Activated naive CD4-positive, alpha-beta T cell treated with anti-CD3 and anti-CD28 coated beads for 36 hours (primary cell): Measurements from ENCODE around the gene ZNF638. TPM values are rescaled to one million over a fixed set of nuclear protein-coding genes. Genes with fewer than 3 reads are reported as not detected.

Experiments
- CTCF ChIA-PET: fragments of 350-600 bp; sonication (Branson Sonifier 250); formaldehyde crosslinking; loops from one replicate; lab custom pipeline; 2021; ENCODE audit warnings: antibody characterized with exemption; lab: Charles Lee
- DNase-seq: peaks from one replicate; pipeline ENCODE4 v3.0.0-alpha.2; 2020
- H3K27ac Mint-ChIP-seq: one replicate; pipeline ENCODE4 v1.8.0; 2021; ENCODE audit warnings: mild to moderate bottlenecking, mixed read lengths
- H3K27me3 Mint-ChIP-seq: one replicate; pipeline ENCODE4 v1.8.0; 2021; ENCODE audit warnings: low read depth, mixed read lengths
- H3K36me3 Mint-ChIP-seq: one replicate; pipeline ENCODE4 v1.8.0; 2021; ENCODE audit warnings: low read depth, mixed read lengths
- H3K4me1 Mint-ChIP-seq: one replicate; pipeline ENCODE4 v1.8.0; 2021; ENCODE audit warnings: low read depth, mixed read lengths
- H3K4me3 Mint-ChIP-seq: one replicate; pipeline ENCODE4 v1.8.0; 2021; ENCODE audit warnings: mild to moderate bottlenecking, moderate library complexity, mixed read lengths
- H3K9me3 Mint-ChIP-seq: one replicate; pipeline ENCODE4 v1.8.0; 2021; ENCODE audit warnings: mixed read lengths
- intact Hi-C: fragments of 100-400 bp; cut with micrococcal nuclease; formaldehyde crosslinking; loops from one replicate; pipeline ENCODE4 v1.15.1; 2023
- total RNA-seq, 2 experiments: library from RNA; stranded (reverse); gene quantifications; one replicate each; pipeline ENCODE4 v1.2.3, GENCODE V29; 2021

Gene ZNF638
- total RNA-seq, 2 experiments from 2014 or later, result 79.8 to 84.0 TPM

GRCh38 chr2:71481111-71481510 lies 149.5 kb downstream of the ZNF638 start:
- no peaks in the 10 kb centered on the region for H3K4me1 Mint-ChIP-seq
- H3K4me3 Mint-ChIP-seq, result no peak overlapping the region
- intact Hi-C loops, result no loop called here
- no peak overlapping the region for H3K27ac Mint-ChIP-seq
- H3K27me3 Mint-ChIP-seq, result no peaks in the 10 kb centered on the region
- no peaks in the 10 kb centered on the region for H3K9me3 Mint-ChIP-seq
- CTCF ChIA-PET, result interaction anchor here (1.3 kb wide), 1 partner anchor 183 kb away, joined by 3 read pairs; no protein-coding TSS in a partner anchor
- DNase-seq, result no peak
- no peaks in the 10 kb centered on the region for H3K36me3 Mint-ChIP-seq

DNA sequence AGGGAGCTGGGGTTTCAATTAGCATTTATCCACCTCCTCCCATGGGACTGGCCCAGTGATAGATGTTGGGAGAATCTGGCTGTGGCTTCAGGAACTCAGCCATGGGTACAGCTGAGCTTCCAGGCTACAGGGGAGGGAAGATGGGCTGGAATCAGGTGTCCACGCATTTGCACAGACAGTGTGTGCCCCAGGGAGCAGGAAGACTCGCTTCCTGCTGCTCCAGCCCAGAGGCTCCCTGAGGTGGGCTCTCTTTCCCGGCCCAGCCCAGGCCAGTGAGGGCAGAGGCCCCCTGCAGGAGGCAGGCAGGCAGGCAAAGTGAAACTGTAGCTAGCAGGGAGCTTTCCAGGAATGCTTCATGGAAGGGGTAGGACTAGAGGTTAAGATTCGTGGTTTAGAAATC lies 150.5 kb downstream of the ZNF638 start:
- H3K27me3 Mint-ChIP-seq, result no peaks in the 10 kb centered on the region
- no peak overlapping the region for H3K27ac Mint-ChIP-seq
- intact Hi-C loops, result no loop called here
- DNase-seq, result no peak
- H3K9me3 Mint-ChIP-seq, result no peaks in the 10 kb centered on the region
- CTCF ChIA-PET, result interaction anchor here (1.3 kb wide), 1 partner anchor 184 kb away, joined by 3 read pairs; no protein-coding TSS in a partner anchor
- H3K4me3 Mint-ChIP-seq, result no peak overlapping the region
- no peaks in the 10 kb centered on the region for H3K36me3 Mint-ChIP-seq
- no peaks in the 10 kb centered on the region for H3K4me1 Mint-ChIP-seq

DNA sequence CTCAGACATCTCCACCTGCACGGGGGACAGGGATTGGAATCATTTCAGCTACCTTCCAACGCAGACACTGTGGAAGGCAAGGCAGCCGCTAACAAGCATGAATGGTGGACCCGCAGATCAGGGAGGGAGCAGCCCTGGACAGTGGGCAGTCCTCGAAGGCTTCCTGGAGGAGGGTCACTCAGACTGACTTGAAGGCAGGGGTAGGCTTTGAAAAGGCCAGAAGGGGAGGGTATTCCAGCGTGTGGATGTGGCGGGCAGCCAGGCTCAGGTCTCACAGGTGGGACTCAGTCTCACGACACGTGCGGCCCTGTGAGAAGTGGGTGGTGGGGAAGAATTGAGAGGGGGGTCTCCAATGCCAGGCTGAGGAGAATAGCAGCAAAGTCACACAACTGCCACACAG lies 151.7 kb downstream of the ZNF638 start:
- CTCF ChIA-PET, result no interaction called here
- Mint-ChIP-seq H3K9me3 (no peaks in the 10 kb centered on the region), H3K4me3 (no peak overlapping the region), H3K27me3 (no peaks in the 10 kb centered on the region), H3K27ac (no peak overlapping the region), H3K4me1 (no peaks in the 10 kb centered on the region), H3K36me3 (no peaks in the 10 kb centered on the region)
- intact Hi-C loops, result no loop called here
- no peak for DNase-seq

GRCh38 chr2:71484354-71484753 lies 152.8 kb downstream of the ZNF638 start:
- Mint-ChIP-seq H3K27me3 (no peaks in the 10 kb centered on the region), H3K4me1 (no peaks in the 10 kb centered on the region), H3K36me3 (no peaks in the 10 kb centered on the region), H3K27ac (no peak overlapping the region), H3K4me3 (no peak overlapping the region), H3K9me3 (no peaks in the 10 kb centered on the region)
- CTCF ChIA-PET, result no interaction called here
- no peak for DNase-seq
- intact Hi-C loops, result no loop called here

Other genes starting within 250 kb of the ZNF638 start
- gene MCEE, start 201.6 kb upstream of the ZNF638 start, total RNA-seq, result 10 to 100 TPM; 14.0 to 15.8 TPM
- gene MPHOSPH10, start 201.1 kb upstream of the ZNF638 start, total RNA-seq, result 10 to 100 TPM; 27.0 to 32.3 TPM
- gene PAIP2B, start 104.7 kb upstream of the ZNF638 start, total RNA-seq, result 1 to 10 TPM; 3.0 to 3.2 TPM
- under 1 TPM; 0.05 to 0.07 TPM for gene DYSF, start 121.8 kb downstream of the ZNF638 start, total RNA-seq